Esophagus squamous epithelium (tissue), 4 donors: ENCODE data around the gene STK17B.

Experiments
- POLR2A ChIP-seq, 4 donors: fragments of 450-650 bp; IDR thresholded peaks; one replicate each; pipeline ENCODE4 v1.6.1; 2017; ENCODE audit warnings: antibody characterized with exemption in 4 of 4, mild to moderate bottlenecking in 4 of 4, moderate library complexity in 3 of 4
- TF ChIP-seq, protein P1 (sequence below), 6 experiments: fragments of 450-650 bp in 4 of 6; fragments of 200-600 bp in 2 of 6; sonication (generic) in 2 of 6; IDR thresholded peaks; one replicate each; pipeline ENCODE4 v1.5.1; 2016 to 2019; ENCODE audit warnings: antibody characterized with exemption in 6 of 6, mild to moderate bottlenecking in 4 of 6, moderate library complexity in 4 of 6

DNA sequence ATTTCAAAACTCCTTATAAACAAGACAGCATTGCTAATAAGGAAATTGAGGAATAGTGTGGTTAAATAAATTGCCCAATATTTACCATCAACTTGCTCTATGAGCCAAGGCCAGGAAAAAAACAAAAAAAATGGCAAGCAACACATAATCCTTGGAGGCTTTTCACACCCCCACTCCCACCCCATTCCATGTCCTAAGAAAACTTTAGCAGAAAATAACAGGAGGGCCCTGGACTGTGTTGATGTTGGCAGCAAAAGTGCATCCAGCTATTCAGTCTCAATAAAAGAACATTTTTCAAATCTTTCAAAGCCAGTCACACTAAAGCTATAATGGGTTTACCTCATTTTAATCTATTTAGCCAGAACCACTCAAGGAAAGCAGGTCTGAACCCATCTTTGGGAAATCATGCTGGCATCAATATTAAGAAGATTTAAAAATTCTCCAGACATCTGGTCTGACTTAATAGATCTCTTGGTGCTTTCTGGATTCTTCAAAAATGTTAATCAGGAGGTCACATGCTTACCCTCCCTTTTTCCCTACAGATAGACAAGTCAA lies 34.6 kb upstream of the STK17B start:
- TF ChIP-seq, protein P1, sequence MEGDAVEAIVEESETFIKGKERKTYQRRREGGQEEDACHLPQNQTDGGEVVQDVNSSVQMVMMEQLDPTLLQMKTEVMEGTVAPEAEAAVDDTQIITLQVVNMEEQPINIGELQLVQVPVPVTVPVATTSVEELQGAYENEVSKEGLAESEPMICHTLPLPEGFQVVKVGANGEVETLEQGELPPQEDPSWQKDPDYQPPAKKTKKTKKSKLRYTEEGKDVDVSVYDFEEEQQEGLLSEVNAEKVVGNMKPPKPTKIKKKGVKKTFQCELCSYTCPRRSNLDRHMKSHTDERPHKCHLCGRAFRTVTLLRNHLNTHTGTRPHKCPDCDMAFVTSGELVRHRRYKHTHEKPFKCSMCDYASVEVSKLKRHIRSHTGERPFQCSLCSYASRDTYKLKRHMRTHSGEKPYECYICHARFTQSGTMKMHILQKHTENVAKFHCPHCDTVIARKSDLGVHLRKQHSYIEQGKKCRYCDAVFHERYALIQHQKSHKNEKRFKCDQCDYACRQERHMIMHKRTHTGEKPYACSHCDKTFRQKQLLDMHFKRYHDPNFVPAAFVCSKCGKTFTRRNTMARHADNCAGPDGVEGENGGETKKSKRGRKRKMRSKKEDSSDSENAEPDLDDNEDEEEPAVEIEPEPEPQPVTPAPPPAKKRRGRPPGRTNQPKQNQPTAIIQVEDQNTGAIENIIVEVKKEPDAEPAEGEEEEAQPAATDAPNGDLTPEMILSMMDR (IDR thresholded peaks at IDR 0.05), result no peak
- no peak for TF ChIP-seq POLR2A (IDR thresholded peaks at IDR 0.05)
